GM19193 (cell line): Measurements from ENCODE around the gene SULT4A1.

ENCODE experiments used
- POLR2A ChIP-seq: IDR thresholded peaks from 4 replicates; pipeline ENCODE4 v1.6.1; 2011; ENCODE audit not compliant: insufficient read depth, insufficient read length; ENCODE audit errors: extremely low read depth

Gene SULT4A1

DNA sequence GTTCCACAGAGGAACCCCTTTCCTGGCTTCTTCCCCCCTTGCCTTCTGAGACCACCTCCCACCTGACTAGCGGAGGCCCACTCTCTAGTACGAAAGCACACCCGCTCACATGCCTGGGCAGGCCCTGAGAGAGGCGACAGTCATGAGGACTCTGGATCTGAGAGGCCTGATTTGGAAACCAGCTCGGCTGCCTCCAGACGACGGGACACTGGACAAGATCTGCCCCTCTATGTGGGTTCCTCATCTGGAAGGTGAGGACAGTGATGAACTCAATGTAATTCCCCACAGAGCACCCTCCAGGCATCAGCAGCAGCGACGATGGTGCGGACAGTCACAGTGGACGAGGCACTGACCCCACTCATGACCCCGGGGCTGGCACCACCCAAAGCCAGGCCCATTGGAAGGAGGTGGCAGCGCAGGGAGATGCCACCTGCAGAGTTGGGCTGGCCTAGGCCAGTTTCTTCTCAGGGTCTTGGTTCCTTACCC is 7.5 kb downstream of the SULT4A1 start:
- no peak for TF ChIP-seq POLR2A

DNA sequence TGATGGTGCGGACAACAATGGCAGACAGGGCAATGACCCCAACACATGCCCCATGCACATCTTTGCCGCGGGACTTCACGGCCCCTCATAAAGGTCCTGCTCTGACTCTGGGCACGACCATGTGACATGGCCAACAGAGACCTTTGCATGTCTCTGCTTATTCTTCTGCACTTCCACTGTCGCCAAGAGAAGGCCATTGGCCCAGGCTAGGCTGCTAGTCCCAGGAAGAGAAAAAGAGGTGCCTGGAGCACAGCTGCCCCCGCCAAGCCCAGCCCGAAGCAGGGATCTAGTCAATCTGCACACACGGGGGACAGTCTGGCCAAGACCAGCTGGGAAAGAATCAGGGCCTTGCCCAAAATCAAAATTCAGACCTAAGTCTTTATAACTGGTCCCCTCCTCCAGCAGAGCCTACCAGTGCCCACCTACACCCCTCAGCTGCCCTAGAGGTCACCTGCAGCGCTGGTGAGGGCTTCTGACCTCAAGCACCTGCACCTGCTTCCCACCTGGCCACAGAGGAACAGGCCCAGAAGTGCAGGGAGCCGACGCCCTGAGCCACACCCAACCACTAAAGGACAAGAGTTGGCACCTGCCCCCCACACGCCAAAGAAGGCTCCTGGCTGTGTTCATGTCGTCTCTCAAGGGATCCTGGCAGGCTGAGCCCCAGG is 8.1 kb downstream of the SULT4A1 start:
- no peak for TF ChIP-seq POLR2A

DNA sequence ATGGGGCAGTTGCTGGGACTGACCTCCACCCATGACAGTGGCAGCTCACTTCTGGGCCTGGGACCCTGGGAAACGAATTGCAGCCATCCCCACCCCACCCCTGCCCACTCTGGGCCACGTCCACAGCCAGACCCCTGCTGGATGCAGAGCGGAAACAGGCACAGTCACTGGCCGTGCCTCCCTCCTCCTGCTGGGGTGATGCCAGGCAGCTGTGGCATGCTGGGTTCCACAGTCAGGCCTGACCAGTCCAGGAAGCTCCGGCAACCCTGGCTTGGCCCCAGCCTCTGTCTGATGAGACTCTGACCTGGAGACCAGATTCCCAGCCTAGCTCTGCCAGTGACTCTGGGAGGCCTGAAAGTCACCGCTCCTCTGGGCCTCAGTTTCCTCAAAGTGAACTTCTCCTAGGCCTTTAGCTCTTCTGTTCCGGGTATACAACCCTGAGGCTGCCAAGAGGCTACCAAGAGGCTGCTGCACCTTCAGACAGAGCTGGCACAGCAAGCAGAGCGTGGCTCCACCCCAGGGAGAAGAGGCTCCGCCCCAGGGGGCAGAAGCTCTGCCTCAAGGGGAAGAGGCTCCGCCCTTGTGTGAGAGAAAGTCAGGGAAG is 8.9 kb downstream of the SULT4A1 start:
- no peak for TF ChIP-seq POLR2A

DNA sequence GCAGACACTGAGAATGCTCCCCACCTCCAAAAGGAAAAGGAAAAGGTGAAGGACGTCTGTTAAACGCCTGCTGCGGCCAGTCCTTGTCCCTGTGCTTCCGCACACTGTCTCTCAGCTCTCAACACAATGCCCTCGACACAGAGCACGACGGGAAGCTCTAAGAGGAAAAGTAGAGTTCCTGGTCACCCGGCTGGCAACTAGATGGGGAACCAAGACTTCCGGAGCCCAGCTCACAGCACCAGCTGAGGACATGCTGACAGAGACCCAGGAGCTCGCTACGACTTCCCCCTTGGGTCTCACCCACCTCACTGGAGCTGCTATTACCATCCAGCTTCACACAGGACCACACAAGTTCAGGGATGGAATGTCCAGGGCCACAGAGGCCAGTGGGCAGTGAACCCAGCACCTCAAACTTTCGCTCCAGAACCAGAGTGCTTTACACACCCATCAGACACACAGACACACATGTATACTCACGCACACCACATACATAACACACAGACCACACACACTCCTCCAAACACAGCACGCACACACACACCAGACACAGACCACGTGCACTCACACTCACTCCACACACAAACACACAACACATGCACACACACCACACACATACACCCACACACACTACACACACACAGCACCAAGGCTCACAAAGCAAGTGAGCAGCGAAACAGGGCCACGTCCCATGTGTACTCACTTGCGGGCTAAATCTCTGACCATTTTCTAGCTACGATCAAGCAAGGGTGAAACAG is 9.6 kb downstream of the SULT4A1 start:
- no peak for TF ChIP-seq POLR2A

DNA sequence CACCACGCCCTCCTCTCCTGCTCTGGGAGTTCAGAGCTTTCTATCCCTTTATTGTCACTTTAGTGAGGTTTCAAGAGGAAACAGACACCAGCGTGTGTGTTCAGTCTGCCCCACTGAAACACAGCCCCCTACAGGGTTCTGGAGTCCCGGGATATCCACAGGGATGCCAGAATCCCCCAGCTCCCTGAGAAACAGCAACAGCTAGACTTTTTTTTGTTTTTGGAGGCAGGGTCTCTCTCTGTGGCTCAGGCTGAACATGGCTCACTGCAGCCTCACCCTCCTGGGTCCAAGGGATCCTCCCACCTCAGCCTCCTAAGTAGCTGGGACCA is 10.4 kb downstream of the SULT4A1 start:
- no peak for TF ChIP-seq POLR2A

DNA sequence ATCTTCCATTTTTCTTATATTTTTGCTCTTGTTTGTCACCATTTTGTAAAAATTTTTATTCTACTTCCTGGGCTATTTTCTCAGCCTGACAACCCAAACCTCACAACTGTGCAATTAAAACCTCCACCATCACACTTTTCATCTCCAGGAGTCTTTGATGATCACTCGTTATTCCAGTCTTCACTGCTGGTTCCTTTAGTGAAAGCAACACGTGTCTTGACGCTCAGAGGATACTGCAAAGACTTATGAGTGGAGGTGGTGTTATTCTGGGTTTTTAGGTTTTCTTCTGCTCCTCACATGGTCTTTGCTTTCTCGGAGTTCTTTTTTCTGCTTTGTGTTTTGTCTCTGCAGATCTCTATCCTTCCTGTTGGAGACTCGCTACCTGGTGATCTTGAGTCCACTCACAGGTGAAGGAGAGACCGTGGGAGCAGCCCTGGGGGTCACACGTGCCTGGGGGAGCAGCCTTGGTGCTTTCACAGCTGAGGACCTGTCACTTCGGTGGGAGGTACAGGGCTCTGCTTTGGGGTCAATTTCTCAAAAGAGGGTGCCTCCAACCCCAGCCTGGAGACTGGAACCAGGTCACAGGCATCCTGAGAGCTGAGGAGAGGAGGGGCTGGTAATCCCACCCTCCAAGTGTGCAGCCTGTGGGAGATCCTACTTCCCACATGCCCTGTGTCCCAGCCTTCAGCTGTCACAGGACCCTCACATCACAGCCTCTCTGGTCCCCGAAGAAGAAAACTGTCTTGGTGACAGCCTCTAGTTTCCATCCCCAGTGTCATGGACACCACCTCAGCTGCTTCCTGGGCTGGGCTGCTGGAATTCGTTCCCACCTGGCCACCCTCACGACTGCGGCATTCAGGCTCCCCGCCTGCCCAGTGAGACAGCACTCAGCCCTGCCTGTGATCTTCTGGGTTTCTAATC is 11.0 kb downstream of the SULT4A1 start:
- TF ChIP-seq POLR2A, result no peak

DNA sequence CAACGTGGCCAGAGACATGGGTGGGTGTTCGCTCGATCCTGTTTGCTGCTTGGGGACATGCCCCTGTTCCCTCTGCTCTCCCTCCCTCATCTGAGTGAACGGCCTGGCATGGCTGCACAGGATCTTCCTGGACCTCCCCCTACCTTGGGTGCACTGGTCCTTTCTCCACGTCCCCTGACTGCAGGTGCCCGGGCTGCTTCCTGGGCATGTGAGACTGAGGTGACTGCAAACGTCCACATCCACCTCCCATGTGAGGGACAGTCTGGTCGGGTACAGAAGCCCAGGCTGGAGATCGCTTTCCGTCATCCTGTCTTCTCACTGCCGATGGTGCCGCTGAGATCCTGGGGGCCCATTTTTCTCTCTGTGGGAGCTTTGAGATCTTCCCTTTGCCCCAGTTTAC is 11.8 kb downstream of the SULT4A1 start:
- no peak for TF ChIP-seq POLR2A

DNA sequence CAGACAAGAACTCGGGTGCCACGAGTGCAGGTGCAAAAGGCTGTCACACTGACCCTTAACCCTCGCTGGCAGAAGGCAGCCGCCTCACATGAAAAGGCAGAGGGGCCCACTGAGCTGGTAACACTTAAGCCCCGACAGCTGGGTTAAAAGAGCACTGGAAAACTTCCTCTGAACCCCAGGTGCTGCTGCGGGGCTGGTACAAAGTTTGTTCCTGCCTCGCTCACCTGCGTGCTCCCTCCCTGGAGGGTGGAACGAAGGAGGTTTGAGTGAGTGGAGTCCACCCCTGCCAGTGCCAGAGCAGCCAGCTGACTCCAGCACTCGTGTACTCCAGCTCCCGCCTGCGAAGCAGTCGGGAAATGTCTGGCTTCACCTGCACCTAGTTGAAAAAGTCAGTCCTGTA is 12.6 kb downstream of the SULT4A1 start:
- TF ChIP-seq POLR2A, result no peak

DNA sequence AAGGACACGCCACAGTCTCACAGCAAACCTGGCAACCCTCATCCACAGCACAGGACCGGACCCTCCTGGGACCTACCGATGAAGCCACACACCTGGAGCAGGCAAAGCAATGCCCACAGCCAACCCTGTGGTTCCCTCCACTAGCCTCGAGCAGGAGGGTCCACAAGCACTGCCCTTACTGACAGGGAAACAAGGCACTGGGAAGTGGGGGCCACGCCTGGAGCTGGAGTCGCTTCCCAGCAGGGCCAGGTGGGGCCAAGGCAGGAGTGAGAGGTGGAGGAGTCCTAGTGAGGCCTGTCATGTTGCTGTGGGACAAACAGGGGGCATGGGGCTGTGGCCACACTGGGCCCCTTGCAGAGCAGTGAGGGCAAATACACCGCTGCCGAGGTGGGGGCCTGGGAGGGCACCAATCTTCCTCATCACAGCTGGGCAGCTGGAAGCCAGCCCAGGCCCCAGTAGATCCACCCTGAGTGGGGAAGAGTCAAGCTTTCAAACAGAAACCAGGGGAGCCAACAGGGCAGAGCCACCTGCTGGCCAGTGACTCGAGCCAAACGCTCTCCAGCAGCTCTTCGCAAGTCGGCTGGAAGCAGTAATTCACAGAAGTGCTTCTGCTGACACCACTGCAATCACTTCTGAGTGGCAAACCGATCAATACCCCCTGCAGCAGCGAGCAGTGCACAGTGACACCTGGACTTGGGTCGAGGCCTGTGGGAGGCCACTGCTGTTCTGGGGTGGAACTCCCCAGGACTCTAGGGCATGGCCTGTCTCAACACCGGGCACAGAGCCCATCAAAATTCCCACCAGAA is 13.7 kb downstream of the SULT4A1 start:
- no peak for TF ChIP-seq POLR2A

DNA sequence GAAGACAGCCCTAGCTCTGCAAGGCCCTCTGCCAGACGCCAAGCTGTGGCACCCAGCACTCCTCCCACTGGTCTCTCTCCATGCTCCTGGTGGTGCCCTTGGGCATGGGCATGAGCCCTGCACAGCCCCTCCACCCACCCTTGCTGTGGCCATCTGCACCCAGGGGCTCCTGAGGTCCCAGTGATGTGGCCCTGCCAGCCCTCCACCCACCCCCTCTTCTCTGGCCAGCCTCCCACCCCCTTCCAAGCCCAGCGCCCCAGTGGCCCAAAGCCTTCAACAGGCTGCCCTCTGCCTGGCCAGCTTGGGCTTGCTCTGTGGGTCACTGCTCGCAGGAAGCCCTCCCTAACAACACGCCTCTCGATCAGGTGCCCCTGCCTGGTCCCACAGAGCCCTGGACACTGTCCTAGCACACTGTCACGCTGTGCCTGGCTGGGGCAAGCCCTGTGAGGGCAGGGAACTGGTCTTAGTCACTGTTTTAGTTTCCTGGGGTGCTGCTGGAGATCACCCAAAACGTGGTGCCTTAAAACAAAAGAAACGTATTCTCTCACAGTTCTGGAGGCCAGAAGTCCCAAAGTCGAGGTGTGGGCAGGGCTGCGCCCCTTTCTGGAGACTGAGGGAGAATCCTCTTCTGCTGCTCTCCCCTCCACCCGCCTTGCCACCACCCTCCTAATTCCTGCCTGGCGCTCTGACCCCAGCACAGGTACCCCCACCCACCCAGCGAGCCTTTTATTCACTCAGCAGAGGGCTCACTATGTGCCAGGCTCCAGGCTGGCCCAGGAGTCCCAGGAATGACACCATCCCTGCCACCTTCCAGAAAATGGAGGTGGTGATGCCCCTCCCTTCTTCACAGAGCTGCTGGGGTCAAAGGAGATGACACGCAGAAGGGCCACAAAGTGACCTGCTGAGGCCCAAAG is 14.7 kb downstream of the SULT4A1 start:
- no peak for TF ChIP-seq POLR2A

DNA sequence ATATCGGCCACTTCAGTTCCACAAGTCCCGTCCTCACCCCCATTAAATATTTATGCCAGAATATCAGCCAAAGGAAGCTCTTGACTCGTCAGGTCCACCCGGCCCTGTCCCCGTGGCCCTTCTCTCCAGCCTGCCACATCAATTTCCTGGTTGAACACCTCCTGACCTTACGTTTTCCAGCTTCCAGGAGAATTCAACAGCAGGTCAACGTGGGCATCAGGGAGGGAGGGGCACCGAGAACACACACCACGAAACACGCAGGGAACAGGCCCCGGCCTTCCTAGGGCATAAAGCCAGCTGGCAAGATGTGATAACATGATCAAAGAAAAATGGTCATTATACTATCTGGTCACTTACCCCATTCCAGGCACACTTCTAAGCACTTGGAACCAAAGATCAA is 15.3 kb downstream of the SULT4A1 start:
- TF ChIP-seq POLR2A, result no peak

DNA sequence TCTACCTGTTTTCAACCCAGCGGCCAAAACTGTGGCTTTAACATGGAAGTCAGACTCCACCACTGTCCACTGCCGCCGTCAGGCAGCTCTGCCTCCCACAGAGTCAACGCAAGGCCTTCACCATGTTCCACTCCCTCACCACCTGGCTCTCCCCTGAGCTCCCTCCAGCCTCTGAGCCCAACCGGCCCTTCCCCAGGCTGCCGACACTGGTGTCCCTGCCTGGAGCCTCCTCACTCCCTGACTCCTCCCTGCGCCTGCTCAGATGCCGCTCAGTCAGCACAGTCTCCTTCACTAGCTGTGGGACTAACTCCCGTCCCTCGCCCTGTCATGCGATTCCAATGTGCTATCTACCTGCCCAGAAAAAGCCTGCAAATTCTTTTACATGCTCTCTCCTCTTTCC is 16.3 kb downstream of the SULT4A1 start:
- no peak for TF ChIP-seq POLR2A
